WTC11 (cell line): ENCODE measurements around the gene ACACA. TPM values are rescaled to one million over a fixed set of nuclear protein-coding genes. Genes with fewer than 3 reads are reported as not detected.

Source experiments
- ATAC-seq: fragments of 200-7000 bp; cut with Tn5 transposase; 2 replicates; pipeline ENCODE4 v1.10.0; 2021; ENCODE audit warnings: mild to moderate bottlenecking, moderate library complexity
- CTCF ChIA-PET: fragments of 300-600 bp; sonication (Branson Sonifier 250); formaldehyde crosslinking; loops from one replicate; lab custom pipeline; 2021; ENCODE audit warnings: antibody characterized with exemption; lab: Charles Lee
- POLR2A ChIA-PET: fragments of 350-600 bp; sonication (Branson Sonifier 250); formaldehyde crosslinking; loops from one replicate; lab custom pipeline; 2021; ENCODE audit warnings: antibody characterized with exemption; lab: Charles Lee
- DNase-seq: peaks from one replicate; pipeline ENCODE4 v3.0.0; 2021; ENCODE audit warnings: low spot score
- H3K27ac Mint-ChIP-seq: 2 replicates; pipeline ENCODE4 v1.8.0; 2021; ENCODE audit warnings: mixed read lengths
- H3K27me3 Mint-ChIP-seq: 2 replicates; pipeline ENCODE4 v1.8.0; 2021; ENCODE audit warnings: low read depth, mild to moderate bottlenecking, moderate library complexity, mixed read lengths
- H3K36me3 Mint-ChIP-seq: 2 replicates; pipeline ENCODE4 v1.8.0; 2021; ENCODE audit warnings: mixed read lengths
- H3K4me1 Mint-ChIP-seq: 2 replicates; pipeline ENCODE4 v1.8.0; 2022; ENCODE audit warnings: mixed read lengths
- H3K4me3 Mint-ChIP-seq: 2 replicates; pipeline ENCODE4 v1.8.0; 2021; ENCODE audit warnings: mild to moderate bottlenecking, moderate library complexity, mixed read lengths
- H3K9me3 Mint-ChIP-seq: 2 replicates; pipeline ENCODE4 v1.8.0; 2021; ENCODE audit warnings: mixed read lengths
- ARID4B ChIP-seq: sonication (generic); formaldehyde crosslinking; IDR thresholded peaks from 2 replicates; pipeline ENCODE4 v1.8.0; 2023; ENCODE audit warnings: missing genetic modification reagents, mild to moderate bottlenecking, borderline replicate concordance
- ESRRA ChIP-seq: sonication (generic); formaldehyde crosslinking; IDR thresholded peaks from 2 replicates; pipeline ENCODE4 v1.8.1; 2022; ENCODE audit warnings: mild to moderate bottlenecking, missing genetic modification reagents, borderline replicate concordance
- JAZF1 ChIP-seq: fragments of 250-450 bp; sonication (Bioruptor Pico); IDR thresholded peaks from 2 replicates; pipeline ENCODE4 v1.9.0; 2021; ENCODE audit warnings: moderate library complexity, mild to moderate bottlenecking, inconsistent platforms
- JUN ChIP-seq: sonication (generic); formaldehyde crosslinking; IDR thresholded peaks from 2 replicates; pipeline ENCODE4 v1.8.0; 2023; ENCODE audit warnings: mild to moderate bottlenecking, missing genetic modification reagents
- KAT7 ChIP-seq: sonication (generic); formaldehyde crosslinking; IDR thresholded peaks from 2 replicates; pipeline ENCODE4 v1.8.1; 2023; ENCODE audit warnings: missing genetic modification reagents, mild to moderate bottlenecking, borderline replicate concordance
- MXD4 ChIP-seq: fragments of 250-450 bp; sonication (Bioruptor Pico); IDR thresholded peaks from 2 replicates; pipeline ENCODE4 v1.8.0; 2021; ENCODE audit warnings: mild to moderate bottlenecking, moderate library complexity, borderline replicate concordance
- MYBL2 ChIP-seq: sonication (generic); formaldehyde crosslinking; IDR thresholded peaks from 2 replicates; pipeline ENCODE4 v1.8.1; 2023; ENCODE audit warnings: mild to moderate bottlenecking, moderate library complexity, missing genetic modification reagents
- NFATC4 ChIP-seq: fragments of 250-450 bp; sonication (Bioruptor Pico); IDR thresholded peaks from 2 replicates; pipeline ENCODE4 v1.9.0; 2021; ENCODE audit warnings: mild to moderate bottlenecking
- SMAD4 ChIP-seq: sonication (generic); formaldehyde crosslinking; IDR thresholded peaks from 2 replicates; pipeline ENCODE4 v1.8.0; 2022; ENCODE audit warnings: mild to moderate bottlenecking, missing genetic modification reagents
- TP53 ChIP-seq: sonication (generic); formaldehyde crosslinking; IDR thresholded peaks from 2 replicates; pipeline ENCODE4 v1.8.1; 2023; ENCODE audit warnings: mild to moderate bottlenecking, missing genetic modification reagents
- ZNF219 ChIP-seq: sonication (generic); formaldehyde crosslinking; IDR thresholded peaks from 2 replicates; pipeline ENCODE4 v1.8.0; 2023; ENCODE audit warnings: missing genetic modification reagents, mild to moderate bottlenecking, borderline replicate concordance
- ZNF232 ChIP-seq: sonication (generic); formaldehyde crosslinking; IDR thresholded peaks from 2 replicates; pipeline ENCODE4 v1.8.0; 2022; ENCODE audit warnings: mild to moderate bottlenecking, missing genetic modification reagents
- ZSCAN18 ChIP-seq: fragments of 250-450 bp; sonication (Bioruptor Pico); IDR thresholded peaks from 2 replicates; pipeline ENCODE4 v2.1.2; 2022; ENCODE audit warnings: mild to moderate bottlenecking, moderate library complexity
- total RNA-seq: library from RNA; stranded (reverse); gene quantifications from 3 replicates; pipeline ENCODE4 v1.2.3, GENCODE V29; 2021
- TF ChIP-seq, protein P1 (sequence below): sonication (generic); formaldehyde crosslinking; IDR thresholded peaks from 2 replicates; pipeline ENCODE4 v1.8.1; 2022; ENCODE audit warnings: low read depth, mild to moderate bottlenecking, moderate library complexity, missing genetic modification reagents, borderline replicate concordance
- TF ChIP-seq, protein P2 (sequence below): sonication (generic); formaldehyde crosslinking; IDR thresholded peaks from 2 replicates; pipeline ENCODE4 v1.8.0; 2022; ENCODE audit warnings: mild to moderate bottlenecking, missing genetic modification reagents
- TF ChIP-seq, protein P3 (sequence below): sonication (generic); formaldehyde crosslinking; IDR thresholded peaks from 2 replicates; pipeline ENCODE4 v1.8.1; 2023; ENCODE audit warnings: mild to moderate bottlenecking, missing genetic modification reagents

The ACACA gene
- total RNA-seq, 1 experiment from 2014 or later: 167 TPM

DNA sequence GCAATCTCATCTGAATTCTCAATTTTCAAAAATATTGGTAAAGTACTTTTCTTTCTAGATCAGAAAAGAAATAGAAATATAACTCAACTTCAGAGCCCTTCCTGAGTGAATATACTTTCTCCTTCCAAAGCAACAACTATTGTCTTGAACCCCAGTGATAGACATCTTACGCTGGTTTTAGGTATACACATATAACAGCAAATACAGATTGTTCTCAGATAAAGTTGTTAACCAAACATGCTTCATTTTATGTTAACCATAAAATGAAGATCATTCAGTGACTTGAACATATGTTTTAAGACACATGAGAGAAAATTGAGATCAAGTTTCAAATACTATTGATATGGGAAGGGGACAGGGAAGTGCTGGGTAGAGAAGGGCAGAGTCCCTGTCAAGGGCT is 84.5 kb downstream of the ACACA start (continued):
- TF ChIP-seq ARID4B (CRISPR knock-in tag): no peak
- no peak for TF ChIP-seq NFATC4
- no peak for TF ChIP-seq MXD4 (CRISPR knock-in tag)
- TF ChIP-seq TP53 (CRISPR knock-in tag): no peak

DNA sequence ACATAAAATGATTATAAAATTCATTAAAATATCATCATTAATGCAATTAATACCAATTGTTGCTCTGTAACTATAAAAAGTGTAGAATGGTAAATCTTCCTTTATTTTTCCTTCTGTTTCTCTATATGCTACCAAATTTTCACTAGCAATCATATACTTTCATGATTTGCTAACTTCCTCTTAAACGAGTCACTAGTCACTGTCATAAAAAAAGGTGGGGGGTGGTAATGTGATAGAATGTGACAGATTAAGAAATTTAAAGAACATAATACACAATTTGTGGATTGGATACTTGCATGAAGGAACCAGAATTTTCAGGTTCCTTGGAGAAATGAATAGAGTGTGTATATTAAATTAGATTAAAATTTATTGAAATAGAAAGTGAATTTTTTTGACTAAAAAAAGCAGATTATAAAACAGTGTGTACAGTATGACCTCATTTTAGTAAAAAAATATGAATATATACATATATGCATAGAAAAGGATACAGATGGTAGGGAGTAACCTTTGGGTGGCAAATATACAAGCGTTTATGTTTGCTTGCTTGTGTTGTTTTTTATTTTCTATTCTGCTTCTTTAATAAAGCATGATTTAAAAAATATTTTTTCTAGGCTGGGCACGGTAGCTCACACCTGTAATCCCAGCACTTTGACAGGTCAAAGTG is 87.6 kb downstream of the ACACA start:
- no peaks in the 10 kb centered on the region for H3K9me3 Mint-ChIP-seq
- TF ChIP-seq, protein P1, sequence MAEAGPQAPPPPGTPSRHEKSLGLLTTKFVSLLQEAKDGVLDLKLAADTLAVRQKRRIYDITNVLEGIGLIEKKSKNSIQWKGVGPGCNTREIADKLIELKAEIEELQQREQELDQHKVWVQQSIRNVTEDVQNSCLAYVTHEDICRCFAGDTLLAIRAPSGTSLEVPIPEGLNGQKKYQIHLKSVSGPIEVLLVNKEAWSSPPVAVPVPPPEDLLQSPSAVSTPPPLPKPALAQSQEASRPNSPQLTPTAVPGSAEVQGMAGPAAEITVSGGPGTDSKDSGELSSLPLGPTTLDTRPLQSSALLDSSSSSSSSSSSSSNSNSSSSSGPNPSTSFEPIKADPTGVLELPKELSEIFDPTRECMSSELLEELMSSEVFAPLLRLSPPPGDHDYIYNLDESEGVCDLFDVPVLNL (CRISPR knock-in tag): no peak
- TF ChIP-seq MYBL2 (CRISPR knock-in tag) (no peak), JAZF1 (CRISPR knock-in tag) (no peak), MXD4 (CRISPR knock-in tag) (no peak), SMAD4 (CRISPR knock-in tag) (no peak), NFATC4 (no peak), ESRRA (no peak), JUN (CRISPR knock-in tag) (no peak), ZSCAN18 (CRISPR knock-in tag) (no peak), KAT7 (no peak), ZNF232 (CRISPR knock-in tag) (no peak), ZNF219 (CRISPR knock-in tag) (no peak)
- TF ChIP-seq, protein P2, sequence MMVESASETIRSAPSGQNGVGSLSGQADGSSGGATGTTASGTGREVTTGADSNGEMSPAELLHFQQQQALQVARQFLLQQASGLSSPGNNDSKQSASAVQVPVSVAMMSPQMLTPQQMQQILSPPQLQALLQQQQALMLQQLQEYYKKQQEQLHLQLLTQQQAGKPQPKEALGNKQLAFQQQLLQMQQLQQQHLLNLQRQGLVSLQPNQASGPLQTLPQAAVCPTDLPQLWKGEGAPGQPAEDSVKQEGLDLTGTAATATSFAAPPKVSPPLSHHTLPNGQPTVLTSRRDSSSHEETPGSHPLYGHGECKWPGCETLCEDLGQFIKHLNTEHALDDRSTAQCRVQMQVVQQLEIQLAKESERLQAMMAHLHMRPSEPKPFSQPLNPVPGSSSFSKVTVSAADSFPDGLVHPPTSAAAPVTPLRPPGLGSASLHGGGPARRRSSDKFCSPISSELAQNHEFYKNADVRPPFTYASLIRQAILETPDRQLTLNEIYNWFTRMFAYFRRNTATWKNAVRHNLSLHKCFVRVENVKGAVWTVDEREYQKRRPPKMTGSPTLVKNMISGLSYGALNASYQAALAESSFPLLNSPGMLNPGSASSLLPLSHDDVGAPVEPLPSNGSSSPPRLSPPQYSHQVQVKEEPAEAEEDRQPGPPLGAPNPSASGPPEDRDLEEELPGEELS (CRISPR knock-in tag): no peak
- TF ChIP-seq, protein P3, sequence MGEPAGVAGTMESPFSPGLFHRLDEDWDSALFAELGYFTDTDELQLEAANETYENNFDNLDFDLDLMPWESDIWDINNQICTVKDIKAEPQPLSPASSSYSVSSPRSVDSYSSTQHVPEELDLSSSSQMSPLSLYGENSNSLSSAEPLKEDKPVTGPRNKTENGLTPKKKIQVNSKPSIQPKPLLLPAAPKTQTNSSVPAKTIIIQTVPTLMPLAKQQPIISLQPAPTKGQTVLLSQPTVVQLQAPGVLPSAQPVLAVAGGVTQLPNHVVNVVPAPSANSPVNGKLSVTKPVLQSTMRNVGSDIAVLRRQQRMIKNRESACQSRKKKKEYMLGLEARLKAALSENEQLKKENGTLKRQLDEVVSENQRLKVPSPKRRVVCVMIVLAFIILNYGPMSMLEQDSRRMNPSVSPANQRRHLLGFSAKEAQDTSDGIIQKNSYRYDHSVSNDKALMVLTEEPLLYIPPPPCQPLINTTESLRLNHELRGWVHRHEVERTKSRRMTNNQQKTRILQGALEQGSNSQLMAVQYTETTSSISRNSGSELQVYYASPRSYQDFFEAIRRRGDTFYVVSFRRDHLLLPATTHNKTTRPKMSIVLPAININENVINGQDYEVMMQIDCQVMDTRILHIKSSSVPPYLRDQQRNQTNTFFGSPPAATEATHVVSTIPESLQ: no peak
- H3K4me3 Mint-ChIP-seq: no peak overlapping the region
- H3K36me3 Mint-ChIP-seq: peaks cover 16% of the 10 kb centered on the region
- no peak overlapping the region for H3K27ac Mint-ChIP-seq
- no peaks in the 10 kb centered on the region for H3K4me1 Mint-ChIP-seq
- no peaks in the 10 kb centered on the region for H3K27me3 Mint-ChIP-seq
- no peak for ATAC-seq
- DNase-seq: no peak
- ChIA-PET POLR2A (no interaction called here), CTCF (no interaction called here)
